Measurements from ENCODE around the gene PRKCE.
A peak's percentile ranks its signal among the peaks of the same experiment; 100 is the strongest.

Gene PRKCE

DNA sequence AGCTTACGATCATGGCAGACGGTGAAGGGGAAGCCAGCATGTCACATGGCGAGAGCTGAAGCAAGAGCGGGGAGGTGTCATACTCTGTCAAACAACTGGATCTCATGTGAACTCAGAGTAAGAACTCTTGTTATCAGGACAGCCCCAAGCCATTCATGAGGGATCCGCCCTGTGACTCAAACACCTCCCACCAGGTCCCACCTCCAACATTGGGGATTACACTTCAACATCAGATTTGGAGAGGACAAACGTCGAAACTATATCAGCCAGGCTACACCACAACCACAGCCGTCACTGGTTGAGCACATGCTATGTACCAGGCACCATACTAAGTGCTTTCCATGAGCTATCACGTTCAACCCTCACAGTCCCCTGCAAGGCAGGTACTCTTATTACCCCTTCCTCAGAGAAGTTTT is 293.8 kb downstream of the PRKCE start:
- Mint-ChIP-seq H3K4me1 (no peaks in the 10 kb centered on the region), H3K4me3 (no peak overlapping the region), H3K27me3 (no peaks in the 10 kb centered on the region), H3K36me3 (ENCODE audit: low read depth) (no peaks in the 10 kb centered on the region), H3K27ac (no peak overlapping the region), H3K9me3 (no peaks in the 10 kb centered on the region)
- DNase-seq: no peak
- no peak for ATAC-seq

DNA sequence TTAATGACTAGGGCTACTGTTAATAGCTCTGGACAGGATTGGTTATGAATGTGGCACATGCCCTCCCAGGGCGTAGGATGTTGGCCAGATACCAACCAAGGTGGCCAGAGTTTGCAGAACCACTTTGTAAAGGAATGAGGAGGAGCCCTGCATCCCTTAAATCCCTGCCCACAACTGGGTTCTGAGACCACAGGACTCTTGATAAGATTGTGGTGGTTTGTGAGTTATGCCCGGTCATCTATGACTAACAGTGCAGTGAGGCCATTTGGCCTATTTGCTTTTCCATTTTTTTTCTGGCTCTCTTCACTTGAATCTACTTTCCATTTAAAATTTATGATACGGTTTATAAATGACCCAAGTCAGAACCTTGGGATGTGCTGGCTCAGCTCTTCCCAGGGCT is 294.5 kb downstream of the PRKCE start:
- no peaks in the 10 kb centered on the region for H3K4me1 Mint-ChIP-seq
- no peaks in the 10 kb centered on the region for H3K27me3 Mint-ChIP-seq
- H3K4me3 Mint-ChIP-seq: no peak overlapping the region
- DNase-seq: no peak
- ATAC-seq: no peak
- no peak overlapping the region for H3K27ac Mint-ChIP-seq
- H3K36me3 Mint-ChIP-seq (ENCODE audit: low read depth): no peaks in the 10 kb centered on the region
- no peaks in the 10 kb centered on the region for H3K9me3 Mint-ChIP-seq

DNA sequence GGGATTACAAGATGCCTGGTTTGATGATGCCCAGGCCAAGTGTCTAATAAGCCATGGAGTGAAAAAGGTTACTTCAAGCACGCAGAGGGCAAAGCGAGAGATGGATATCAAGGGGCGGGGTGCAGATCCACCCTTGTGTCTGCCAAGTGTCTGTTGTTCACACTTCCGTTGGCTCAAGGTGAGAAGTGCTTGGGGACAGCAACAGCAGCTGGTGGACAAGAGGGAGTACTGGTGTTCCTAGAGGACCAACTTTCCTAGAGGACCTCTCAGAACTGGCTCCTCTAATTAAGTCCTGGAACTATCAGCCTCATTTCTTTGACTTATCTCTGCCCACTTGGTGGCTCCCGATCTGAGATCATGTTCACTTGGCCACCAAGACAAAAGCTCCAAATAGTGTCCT is 299.1 kb downstream of the PRKCE start:
- no peak overlapping the region for H3K4me3 Mint-ChIP-seq
- no peak overlapping the region for H3K27ac Mint-ChIP-seq
- H3K4me1 Mint-ChIP-seq: no peaks in the 10 kb centered on the region
- no peaks in the 10 kb centered on the region for H3K9me3 Mint-ChIP-seq
- no peak for DNase-seq
- H3K36me3 Mint-ChIP-seq (ENCODE audit: low read depth): no peaks in the 10 kb centered on the region
- ATAC-seq: no peak
- no peaks in the 10 kb centered on the region for H3K27me3 Mint-ChIP-seq

DNA sequence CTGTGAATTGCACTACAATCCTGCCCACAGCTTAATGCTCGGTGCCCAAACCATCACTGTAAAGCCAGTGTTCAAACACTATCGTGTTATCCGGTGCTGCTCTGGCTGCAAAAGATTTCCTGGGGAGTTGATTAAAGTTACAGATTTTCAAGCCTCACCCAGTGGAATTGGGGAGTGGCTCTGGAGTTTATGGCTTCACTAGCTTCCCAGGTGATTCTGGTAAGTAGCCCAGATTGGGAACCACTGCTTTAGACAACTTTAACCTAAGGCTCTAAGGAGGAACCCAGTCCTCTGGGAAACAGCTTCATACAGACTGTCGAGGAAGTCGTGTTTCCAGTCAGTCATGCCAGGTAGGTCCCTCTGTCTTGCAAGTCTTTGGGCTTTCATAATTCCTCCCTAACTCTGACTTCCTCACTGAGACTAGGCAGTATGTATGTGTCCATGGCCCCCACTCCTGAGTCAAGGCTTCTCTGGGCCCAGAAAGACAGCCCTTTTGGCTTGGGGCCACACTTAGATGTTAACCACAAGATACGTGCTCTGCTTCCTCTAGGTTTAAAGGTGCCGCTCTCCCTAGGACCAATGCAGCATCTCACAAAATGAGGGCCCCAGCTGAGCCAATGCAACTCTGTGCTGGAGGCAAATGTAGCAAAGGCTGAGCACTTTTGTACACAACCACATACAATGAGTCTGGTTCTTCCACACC is 299.7 kb downstream of the PRKCE start:
- no peaks in the 10 kb centered on the region for H3K36me3 Mint-ChIP-seq (ENCODE audit: low read depth)
- DNase-seq: no peak
- peak; percentile 20 for ATAC-seq
- H3K4me3 Mint-ChIP-seq: no peak overlapping the region
- H3K27me3 Mint-ChIP-seq: no peaks in the 10 kb centered on the region
- H3K4me1 Mint-ChIP-seq: no peaks in the 10 kb centered on the region
- H3K27ac Mint-ChIP-seq: no peak overlapping the region
- no peaks in the 10 kb centered on the region for H3K9me3 Mint-ChIP-seq

DNA sequence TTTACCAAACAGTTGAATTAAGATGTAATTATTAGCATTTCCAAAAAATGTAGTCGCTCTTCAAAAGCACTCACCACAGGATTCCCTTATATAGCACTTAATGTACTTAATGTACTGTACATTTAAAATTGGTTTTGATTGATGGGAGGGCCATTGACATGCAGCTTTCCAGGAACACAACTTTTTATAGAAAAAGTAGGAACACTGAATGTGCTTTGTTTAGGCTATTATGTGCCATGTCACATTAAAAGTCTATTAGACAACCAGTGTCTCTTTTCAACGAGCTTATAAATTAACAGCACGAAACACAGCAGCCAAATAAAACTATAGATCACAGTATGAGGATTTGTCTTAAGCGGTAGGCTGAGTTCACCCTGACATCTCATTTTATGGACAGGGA is 301.1 kb downstream of the PRKCE start:
- no peak overlapping the region for H3K27ac Mint-ChIP-seq
- no peaks in the 10 kb centered on the region for H3K4me1 Mint-ChIP-seq
- DNase-seq: no peak
- no peaks in the 10 kb centered on the region for H3K36me3 Mint-ChIP-seq (ENCODE audit: low read depth)
- no peak overlapping the region for H3K4me3 Mint-ChIP-seq
- H3K9me3 Mint-ChIP-seq: no peaks in the 10 kb centered on the region
- no peak for ATAC-seq
- H3K27me3 Mint-ChIP-seq: no peaks in the 10 kb centered on the region

DNA sequence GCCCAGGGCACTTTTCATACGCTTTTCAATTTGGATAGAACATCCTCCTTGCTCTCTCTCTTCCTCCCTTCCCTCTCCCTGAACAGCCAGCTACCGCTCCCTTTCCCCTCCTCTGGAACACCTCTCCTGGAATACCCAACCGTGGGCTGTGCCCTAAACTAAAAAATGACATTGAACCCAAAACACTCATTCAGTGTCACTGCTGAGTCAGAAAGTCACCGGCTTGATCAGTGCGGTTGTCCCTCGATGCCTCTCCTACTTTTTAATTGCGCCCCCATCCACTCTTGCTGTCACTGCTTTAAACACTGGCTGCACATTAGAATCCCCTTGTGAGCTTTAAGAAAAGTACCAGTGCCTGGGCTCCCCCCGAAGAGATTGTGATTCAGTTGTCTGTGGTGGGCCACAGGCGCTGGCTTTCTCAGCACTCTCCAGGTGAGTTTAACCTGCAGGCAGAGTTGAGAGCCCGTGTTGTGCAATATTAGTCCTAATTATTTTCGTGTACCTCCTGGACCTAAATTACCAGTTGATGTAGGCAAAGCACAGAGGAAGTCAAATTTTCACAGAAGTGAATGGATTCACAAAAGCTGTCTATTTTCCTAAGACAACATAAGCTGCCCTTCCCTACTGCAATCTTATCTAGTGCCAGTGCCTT is 302.0 kb downstream of the PRKCE start:
- Mint-ChIP-seq H3K9me3 (no peaks in the 10 kb centered on the region), H3K36me3 (ENCODE audit: low read depth) (no peaks in the 10 kb centered on the region), H3K4me1 (no peaks in the 10 kb centered on the region), H3K27me3 (no peaks in the 10 kb centered on the region), H3K27ac (no peak overlapping the region), H3K4me3 (no peak overlapping the region)
- DNase-seq (no peak), ATAC-seq (no peak)

DNA sequence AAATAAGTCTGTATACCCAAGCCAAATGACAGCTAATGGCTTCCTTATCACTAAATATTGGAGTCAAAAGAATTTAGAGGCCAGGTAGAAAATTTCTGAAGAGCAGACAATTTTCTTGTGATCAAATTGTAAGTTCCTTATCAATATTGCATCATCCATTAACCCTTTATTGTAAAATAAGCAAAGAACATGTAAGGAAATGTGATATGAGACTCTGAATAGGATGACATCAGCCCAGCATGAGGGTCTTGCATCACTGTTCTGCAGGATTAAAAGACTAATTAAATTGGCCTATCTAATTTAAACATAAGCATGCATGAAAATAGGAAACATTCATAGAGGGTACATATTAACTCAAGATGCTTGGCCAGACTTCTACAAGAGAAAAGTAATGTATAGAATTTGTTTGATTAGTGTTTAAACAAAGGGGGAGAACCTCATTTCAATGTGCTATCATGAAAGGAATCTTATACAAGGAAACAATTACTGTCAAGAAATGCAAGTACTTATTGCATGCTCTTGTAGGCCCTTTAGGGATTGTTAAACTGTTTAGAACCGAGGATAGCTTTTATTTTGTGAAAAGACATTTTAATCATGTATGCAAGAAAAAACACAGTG is 302.9 kb downstream of the PRKCE start:
- no peaks in the 10 kb centered on the region for H3K36me3 Mint-ChIP-seq (ENCODE audit: low read depth)
- H3K9me3 Mint-ChIP-seq: no peaks in the 10 kb centered on the region
- no peak for ATAC-seq
- H3K4me1 Mint-ChIP-seq: no peaks in the 10 kb centered on the region
- no peak overlapping the region for H3K27ac Mint-ChIP-seq
- no peak overlapping the region for H3K4me3 Mint-ChIP-seq
- H3K27me3 Mint-ChIP-seq: no peaks in the 10 kb centered on the region
- no peak for DNase-seq

DNA sequence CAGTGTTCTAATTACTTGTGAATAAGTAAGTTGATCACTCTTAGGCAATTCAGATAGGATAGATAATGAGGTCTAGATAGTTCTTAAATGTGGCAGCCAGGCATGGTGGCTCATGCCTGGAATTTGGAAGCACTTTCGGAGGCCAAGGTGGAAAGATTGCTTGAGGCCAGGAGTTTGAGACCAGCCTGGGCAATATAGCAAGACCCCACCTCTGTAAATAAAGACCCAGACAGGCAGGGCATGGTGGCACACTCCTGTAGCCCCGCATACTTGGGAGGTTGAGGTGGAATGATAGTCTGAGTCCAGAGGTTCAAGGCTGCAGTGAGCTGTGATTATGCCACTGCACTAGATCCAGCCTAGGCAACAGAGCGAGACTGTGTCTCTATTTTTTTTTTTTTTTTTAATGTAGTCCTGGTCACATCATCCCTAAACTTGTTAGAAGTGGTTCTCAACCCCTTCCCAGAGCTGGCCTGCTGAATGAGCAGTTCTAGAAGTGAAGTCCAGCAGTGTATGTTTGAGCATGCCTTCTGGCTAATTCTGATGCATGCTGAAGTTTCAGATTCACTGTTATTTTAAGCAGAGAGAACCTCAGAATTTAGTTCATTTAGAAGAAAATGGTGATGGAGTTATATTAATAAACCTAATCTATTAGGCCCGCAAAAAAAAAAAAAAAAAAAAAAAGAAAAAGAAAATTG is 306.2 kb downstream of the PRKCE start:
- Mint-ChIP-seq H3K27me3 (no peaks in the 10 kb centered on the region), H3K4me1 (peaks cover 2% of the 10 kb centered on the region), H3K27ac (no peak overlapping the region), H3K4me3 (no peak overlapping the region), H3K9me3 (no peaks in the 10 kb centered on the region), H3K36me3 (ENCODE audit: low read depth) (no peaks in the 10 kb centered on the region)
- ATAC-seq: no peak
- no peak for DNase-seq

DNA sequence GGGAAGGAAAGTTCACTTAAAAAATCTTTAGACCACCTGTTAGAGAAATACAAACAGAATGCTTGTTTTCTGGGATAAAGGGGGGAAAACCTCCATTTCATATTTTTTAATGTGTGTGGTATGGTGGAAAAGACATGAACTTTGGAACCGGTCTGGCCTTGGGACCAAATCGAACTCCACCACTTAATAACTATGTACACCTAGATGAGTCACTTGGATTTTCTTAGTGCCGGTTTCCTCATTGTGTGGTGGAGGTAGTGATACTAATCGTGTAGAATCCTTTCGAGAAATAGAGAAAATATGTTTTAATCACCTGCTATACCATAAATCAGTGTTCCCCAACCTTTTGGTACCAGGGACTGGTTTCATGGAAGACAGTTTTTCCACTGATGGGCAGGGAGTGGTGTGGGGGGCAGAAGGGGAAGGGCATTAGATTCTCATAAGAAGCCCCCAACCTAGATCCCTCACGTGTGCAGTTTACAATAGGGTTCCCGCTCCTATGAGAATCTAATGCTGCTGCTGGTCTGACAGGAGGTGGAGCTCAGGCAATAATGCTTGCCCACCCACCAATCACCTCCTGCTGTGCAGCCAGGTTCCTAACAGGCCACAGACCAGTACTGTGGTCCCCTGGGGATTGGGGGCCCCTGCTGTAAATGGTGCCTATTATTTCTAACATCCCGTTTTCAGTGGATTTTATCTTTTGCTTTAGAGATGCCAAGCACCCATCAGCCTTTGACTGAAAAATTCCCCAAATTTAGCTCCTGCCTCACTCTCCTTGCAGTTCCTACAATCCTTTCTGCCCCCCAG is 308.8 kb downstream of the PRKCE start:
- Mint-ChIP-seq H3K36me3 (ENCODE audit: low read depth) (no peaks in the 10 kb centered on the region), H3K27ac (no peak overlapping the region), H3K9me3 (no peaks in the 10 kb centered on the region), H3K4me1 (peaks cover 18% of the 10 kb centered on the region), H3K27me3 (no peaks in the 10 kb centered on the region), H3K4me3 (no peak overlapping the region)
- ATAC-seq: no peak
- no peak for DNase-seq

DNA sequence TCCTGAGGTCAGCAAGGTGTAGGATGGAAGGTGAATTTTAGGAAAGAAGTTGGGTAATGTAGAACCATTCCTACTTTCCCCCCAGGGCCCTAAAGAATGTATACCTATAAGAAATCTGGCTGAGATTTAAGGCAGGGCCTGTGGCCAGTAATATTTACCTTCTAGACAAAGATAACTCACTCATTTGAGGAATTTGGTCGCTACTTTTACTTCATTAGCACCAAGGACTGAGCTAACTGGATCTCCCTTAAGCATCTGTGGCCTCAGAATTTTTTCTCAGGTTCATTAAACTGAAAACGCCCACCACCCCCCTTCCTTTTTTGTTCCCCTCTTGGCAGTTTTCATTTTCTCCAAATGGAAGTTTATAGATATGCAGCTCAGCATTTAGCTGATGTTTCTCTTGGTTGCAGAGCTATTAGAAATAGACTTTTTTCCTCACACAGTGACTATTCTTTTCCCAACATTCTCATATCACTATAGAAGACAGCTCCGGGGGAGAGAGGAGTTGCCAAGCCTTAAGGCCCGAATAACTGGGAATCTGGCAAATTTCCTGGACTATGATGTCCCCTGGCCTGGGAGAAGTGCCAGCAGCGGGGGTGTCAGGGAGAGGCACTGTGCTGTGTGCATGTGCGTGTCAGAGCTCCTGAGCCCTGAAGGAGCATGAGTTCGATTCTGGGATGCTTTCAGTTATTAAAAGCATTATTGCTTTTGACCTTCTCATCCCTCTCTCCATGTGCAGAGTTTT is 310.9 kb downstream of the PRKCE start:
- no peaks in the 10 kb centered on the region for H3K9me3 Mint-ChIP-seq
- no peak overlapping the region for H3K27ac Mint-ChIP-seq
- H3K4me1 Mint-ChIP-seq: peaks cover 20% of the 10 kb centered on the region
- no peak for ATAC-seq
- no peak overlapping the region for H3K4me3 Mint-ChIP-seq
- no peaks in the 10 kb centered on the region for H3K27me3 Mint-ChIP-seq
- DNase-seq: no peak
- no peaks in the 10 kb centered on the region for H3K36me3 Mint-ChIP-seq (ENCODE audit: low read depth)

DNA sequence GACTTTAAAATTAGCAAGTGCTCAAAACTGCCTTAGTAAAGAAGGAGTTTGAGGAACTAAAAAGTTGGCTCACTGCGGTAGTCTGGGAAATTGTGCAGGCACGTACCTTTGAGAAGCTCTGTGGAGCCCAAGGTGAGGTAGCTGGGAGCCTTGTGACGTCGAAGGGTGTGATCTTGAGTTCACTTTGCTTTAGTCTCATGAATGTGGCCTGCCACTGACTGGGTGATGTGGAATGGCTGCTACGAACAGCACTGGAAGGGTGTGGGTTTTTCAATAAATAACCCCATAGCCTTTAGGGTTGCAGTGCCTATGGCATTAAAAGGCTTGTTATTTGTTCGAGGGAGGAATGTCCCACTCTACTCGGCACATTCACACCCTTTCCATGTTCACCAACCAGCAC is 312.3 kb downstream of the PRKCE start:
- DNase-seq (no peak), ATAC-seq (no peak)
- no peak overlapping the region for H3K4me3 Mint-ChIP-seq
- H3K27me3 Mint-ChIP-seq: no peaks in the 10 kb centered on the region
- H3K36me3 Mint-ChIP-seq (ENCODE audit: low read depth): no peaks in the 10 kb centered on the region
- H3K27ac Mint-ChIP-seq: no peak overlapping the region
- H3K9me3 Mint-ChIP-seq: no peaks in the 10 kb centered on the region
- peaks cover 20% of the 10 kb centered on the region for H3K4me1 Mint-ChIP-seq

DNA sequence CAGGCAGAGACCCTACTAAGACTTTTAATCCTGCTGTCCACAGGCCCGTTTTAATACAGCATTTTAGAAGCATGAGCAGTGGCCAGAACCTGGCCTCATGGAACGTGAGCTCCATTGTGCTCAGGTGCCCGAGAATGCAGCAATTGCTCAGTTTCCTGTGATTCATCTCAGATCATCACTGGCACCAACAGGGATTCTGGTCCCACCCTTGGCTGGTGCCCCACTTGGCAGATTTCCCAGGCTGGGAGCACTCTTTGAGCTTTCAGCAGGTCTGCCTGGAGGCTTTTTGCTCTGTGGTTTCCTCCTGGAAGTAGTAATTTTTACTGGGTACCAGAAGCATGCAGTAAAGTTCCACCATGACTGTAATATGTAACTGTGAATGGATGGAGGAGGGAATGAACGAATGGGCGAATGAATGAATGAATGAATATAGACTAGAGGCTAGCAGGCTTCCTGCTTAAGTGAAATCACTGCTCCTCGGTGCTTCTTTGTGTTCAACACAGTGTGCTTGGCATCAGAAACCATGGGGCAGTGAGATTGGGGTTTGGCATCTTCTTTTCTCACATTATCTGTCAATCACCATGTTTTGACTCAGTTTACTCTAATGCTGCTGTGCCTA is 312.9 kb downstream of the PRKCE start:
- Mint-ChIP-seq H3K4me1 (peaks cover 20% of the 10 kb centered on the region), H3K4me3 (no peak overlapping the region), H3K36me3 (ENCODE audit: low read depth) (no peaks in the 10 kb centered on the region), H3K27ac (no peak overlapping the region), H3K27me3 (no peaks in the 10 kb centered on the region), H3K9me3 (no peaks in the 10 kb centered on the region)
- no peak for ATAC-seq
- peak; percentile 7 for DNase-seq

DNA sequence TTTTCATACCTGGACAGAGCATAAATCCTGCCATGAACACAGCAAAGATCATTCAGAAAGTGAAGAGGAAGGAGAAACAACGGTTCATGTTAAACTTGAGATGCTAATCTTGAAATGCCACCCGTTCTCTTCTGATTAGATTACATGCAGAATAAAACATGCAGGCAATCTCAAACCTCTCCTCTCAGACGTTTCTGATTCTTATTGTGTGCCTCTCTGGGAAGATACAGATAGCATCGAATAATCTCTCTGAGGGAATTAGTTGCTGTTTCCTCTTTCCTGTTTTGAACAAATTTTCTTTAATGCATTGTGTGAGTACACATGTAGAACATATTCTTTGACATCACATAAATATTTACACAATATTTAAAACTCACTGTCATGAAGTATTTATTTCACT is 313.4 kb downstream of the PRKCE start:
- Mint-ChIP-seq H3K27ac (no peak overlapping the region), H3K9me3 (no peaks in the 10 kb centered on the region), H3K4me1 (peaks cover 20% of the 10 kb centered on the region), H3K4me3 (no peak overlapping the region), H3K27me3 (no peaks in the 10 kb centered on the region), H3K36me3 (ENCODE audit: low read depth) (no peaks in the 10 kb centered on the region)
- no peak for ATAC-seq
- DNase-seq: no peak

Data from activated naive CD8-positive, alpha-beta T cell treated with anti-CD3 and anti-CD28 coated beads, Interleukin-2, amount 50 U/mL, for 24 hours (primary cell).